ENCODE results near the gene MACF1. TPM values are rescaled to one million over a fixed set of nuclear protein-coding genes. Genes with fewer than 3 reads are reported as not detected.

MACF1 gene
- total and polyA plus RNA-seq, 8 donors = 49.8 to 161 (median 89.1) TPM

DNA sequence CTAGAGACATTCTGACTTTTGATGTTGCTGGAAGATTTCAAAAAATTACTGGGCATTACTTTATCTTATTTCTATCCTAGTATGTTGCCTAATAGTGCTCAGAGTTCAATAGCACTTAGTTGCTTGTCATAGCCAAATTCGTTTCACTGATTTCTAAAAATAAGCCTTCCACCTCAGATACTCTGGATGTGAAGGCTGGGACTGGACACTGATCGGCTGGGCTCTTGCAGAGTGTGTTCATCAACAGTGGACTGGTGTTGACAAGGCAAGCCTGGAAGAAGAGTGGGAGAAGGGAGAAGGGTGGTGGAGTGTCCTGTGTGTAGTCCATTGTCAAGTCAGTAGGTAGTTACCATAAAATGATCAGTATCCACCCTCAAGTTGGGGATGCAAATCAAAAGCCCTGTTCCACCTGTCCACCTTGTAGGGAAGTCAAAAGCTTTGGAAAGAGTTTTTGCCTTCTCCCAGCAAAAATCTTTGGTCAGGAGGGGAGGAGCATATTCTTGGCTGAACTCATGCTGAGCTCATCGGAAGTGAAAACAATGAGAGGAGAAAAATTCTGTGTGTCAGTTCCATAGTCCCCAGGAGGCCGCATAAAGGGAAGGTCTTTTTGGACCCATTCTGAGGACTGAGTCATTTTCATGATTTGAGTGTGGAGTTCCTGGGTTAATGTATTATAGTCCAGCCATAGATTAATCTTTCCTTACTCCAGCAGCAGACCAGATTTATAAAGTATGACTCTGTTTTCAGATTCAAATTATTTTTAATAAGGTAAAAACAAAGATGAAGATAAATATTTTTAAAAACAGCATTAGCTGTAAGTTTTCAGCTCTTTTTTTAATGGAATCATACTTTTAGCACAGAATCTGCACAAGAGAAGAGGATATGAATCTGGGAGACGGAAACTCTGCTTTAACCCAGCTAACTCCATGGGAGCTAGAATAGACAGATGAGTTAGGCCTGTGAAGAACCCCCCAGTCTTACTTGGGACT is 187.5 kb downstream of the MACF1 start:
- Histone ChIP-seq H3K4me1 (peaks cover 38 to 46% (median 39%) of the 10 kb centered on the region in 3 donors), H3K27ac (peak overlapping the region; percentile 23 to 86 (median 53)), H3K27me3 (no peaks in the 10 kb centered on the region), H3K9me3 (no peaks in the 10 kb centered on the region), H3K4me3 (no peak overlapping the region), H3K36me3 (peaks cover 0 to 15% (median 0%) of the 10 kb centered on the region in 3 donors)
- intact Hi-C loops (cut with DNase I) = no loop called here
- DNase-seq (peak in 2 of 6 donors; percentile 38 to 40), ATAC-seq (peak; percentile 38 to 75 (median 67)), FAIRE-seq (no peak)
- TF ChIP-seq, protein P1, sequence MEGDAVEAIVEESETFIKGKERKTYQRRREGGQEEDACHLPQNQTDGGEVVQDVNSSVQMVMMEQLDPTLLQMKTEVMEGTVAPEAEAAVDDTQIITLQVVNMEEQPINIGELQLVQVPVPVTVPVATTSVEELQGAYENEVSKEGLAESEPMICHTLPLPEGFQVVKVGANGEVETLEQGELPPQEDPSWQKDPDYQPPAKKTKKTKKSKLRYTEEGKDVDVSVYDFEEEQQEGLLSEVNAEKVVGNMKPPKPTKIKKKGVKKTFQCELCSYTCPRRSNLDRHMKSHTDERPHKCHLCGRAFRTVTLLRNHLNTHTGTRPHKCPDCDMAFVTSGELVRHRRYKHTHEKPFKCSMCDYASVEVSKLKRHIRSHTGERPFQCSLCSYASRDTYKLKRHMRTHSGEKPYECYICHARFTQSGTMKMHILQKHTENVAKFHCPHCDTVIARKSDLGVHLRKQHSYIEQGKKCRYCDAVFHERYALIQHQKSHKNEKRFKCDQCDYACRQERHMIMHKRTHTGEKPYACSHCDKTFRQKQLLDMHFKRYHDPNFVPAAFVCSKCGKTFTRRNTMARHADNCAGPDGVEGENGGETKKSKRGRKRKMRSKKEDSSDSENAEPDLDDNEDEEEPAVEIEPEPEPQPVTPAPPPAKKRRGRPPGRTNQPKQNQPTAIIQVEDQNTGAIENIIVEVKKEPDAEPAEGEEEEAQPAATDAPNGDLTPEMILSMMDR (IDR thresholded peaks at IDR 0.05) = no peak
- WGBS, 2 donors = 36 to 37% methylated on average over 5 of the region's 5 CpGs

- intact Hi-C loops (cut with DNase I) = no loop called here
- no peaks in the 10 kb centered on the region for H3K27me3 ChIP-seq
- WGBS, 2 donors = 62 to 63% methylated on average over 4 of the region's 4 CpGs
- no peak for FAIRE-seq
- no peak for DNase-seq
- H3K4me3 ChIP-seq = no peak overlapping the region
- no peaks in the 10 kb centered on the region for H3K9me3 ChIP-seq
- TF ChIP-seq, protein P1 (IDR thresholded peaks at IDR 0.05) = no peak
- ATAC-seq = no peak
- peak overlapping the region; percentile 23 to 86 (median 56) for H3K27ac ChIP-seq
- peaks cover 39 to 48% (median 46%) of the 10 kb centered on the region in 3 donors for H3K4me1 ChIP-seq
- H3K36me3 ChIP-seq = peaks cover 0 to 9% (median 0%) of the 10 kb centered on the region in 3 donors
Measured at GRCh38 chr1:39392851-39393573, 188.5 kb downstream of the MACF1 start.

DNA sequence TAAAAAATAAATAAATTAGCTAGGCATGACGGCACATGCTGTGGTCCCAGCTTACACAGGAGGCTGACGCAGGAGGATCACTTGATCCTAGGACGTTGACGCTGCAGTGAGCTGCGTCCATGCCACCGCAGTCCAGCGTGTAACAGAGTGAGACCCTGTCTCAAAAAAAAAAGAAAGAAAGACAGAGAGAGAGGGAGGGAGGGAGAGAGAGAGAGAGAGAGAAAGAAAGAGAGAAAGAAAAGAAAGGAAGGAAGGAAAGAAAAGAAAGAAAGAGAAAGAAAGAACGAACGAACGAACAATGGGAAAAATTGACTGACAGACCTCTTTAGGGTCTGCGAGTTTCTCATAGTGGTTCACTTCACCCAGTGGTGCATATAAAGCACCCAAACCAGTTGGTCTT is 189.2 kb downstream of the MACF1 start:
- Histone ChIP-seq H3K27ac (peak overlapping the region in 2 of 4 donors; percentile 84 to 86), H3K4me1 (peaks cover 41 to 54% (median 52%) of the 10 kb centered on the region in 3 donors), H3K36me3 (peaks cover 0 to 3% (median 0%) of the 10 kb centered on the region in 3 donors), H3K4me3 (no peak overlapping the region), H3K27me3 (no peaks in the 10 kb centered on the region), H3K9me3 (no peaks in the 10 kb centered on the region)
- TF ChIP-seq, protein P1 (IDR thresholded peaks at IDR 0.05) = no peak
- no peak for DNase-seq
- intact Hi-C loops (cut with DNase I) = no loop called here
- FAIRE-seq = no peak
- ATAC-seq = no peak
- WGBS, 2 donors = 91 to 96% methylated on average over 11 of the region's 11 CpGs

DNA sequence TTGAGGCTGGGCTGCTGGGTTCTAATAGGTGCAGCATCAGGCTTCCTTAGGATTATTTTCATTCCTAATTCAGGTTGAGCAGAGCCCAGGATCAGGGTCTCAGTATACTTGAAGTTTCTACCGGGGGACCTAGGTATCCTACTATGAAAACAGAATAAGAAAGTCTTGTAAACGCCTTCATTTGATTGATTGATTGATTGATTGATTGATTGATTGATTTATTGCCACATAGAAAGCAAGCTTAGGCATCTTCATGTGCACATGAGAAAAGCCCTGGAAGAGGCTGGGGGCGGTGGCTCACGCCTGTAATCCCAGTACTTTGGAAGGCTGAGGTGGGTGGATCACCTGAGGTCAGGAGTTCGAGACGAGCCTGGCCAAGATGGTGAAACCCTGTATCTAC is 189.6 kb downstream of the MACF1 start:
- H3K27me3 ChIP-seq = no peaks in the 10 kb centered on the region
- H3K27ac ChIP-seq = peak overlapping the region; percentile 52 to 86 (median 78)
- no peak for ATAC-seq
- 60 to 62% methylated on average over 6 of the region's 6 CpGs for WGBS, 2 donors
- TF ChIP-seq, protein P1 (IDR thresholded peaks at IDR 0.05) = no peak
- no peak for DNase-seq
- H3K4me1 ChIP-seq = peaks cover 45 to 58% (median 56%) of the 10 kb centered on the region in 3 donors
- no peak for FAIRE-seq
- no peaks in the 10 kb centered on the region for H3K36me3 ChIP-seq
- H3K9me3 ChIP-seq = no peaks in the 10 kb centered on the region
- H3K4me3 ChIP-seq = no peak overlapping the region
- intact Hi-C loops (cut with DNase I) = no loop called here

Measured in pancreas (tissue), 10 donors.